ENCODE results near the gene FSD1L.
A peak's percentile ranks its signal among the peaks of the same experiment; 100 is the strongest.

FSD1L gene

DNA sequence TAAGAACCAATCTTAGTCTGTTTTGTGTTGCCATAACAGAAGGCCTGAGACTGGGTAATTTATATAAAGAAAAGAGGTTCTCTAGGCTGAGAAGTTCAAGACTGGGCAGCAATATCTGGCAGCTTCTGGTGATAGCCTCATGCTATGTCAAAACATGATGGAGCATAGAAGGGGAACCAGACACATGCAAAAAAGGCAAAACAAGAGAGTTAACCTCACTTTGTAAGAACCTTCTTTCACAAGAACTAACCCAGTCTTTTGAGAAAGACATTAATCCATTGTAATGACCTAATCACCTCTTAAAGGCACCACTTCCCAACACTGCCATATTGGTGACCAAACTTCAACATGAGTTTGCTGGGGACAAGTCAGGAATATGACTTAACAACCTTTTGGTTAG, 37.3 kb downstream of the FSD1L start:
- H3K36me3 ChIP-seq (ENCODE audit: control insufficient read depth, insufficient read depth, low read length), result no peaks in the 10 kb centered on the region
- no peak for DNase-seq (ENCODE audit: extremely low read depth, insufficient read length)
- no peaks in the 10 kb centered on the region for H3K27me3 ChIP-seq (replicated peaks; ENCODE audit: control insufficient read depth, insufficient read depth, low read length)
- TF ChIP-seq, protein P1, sequence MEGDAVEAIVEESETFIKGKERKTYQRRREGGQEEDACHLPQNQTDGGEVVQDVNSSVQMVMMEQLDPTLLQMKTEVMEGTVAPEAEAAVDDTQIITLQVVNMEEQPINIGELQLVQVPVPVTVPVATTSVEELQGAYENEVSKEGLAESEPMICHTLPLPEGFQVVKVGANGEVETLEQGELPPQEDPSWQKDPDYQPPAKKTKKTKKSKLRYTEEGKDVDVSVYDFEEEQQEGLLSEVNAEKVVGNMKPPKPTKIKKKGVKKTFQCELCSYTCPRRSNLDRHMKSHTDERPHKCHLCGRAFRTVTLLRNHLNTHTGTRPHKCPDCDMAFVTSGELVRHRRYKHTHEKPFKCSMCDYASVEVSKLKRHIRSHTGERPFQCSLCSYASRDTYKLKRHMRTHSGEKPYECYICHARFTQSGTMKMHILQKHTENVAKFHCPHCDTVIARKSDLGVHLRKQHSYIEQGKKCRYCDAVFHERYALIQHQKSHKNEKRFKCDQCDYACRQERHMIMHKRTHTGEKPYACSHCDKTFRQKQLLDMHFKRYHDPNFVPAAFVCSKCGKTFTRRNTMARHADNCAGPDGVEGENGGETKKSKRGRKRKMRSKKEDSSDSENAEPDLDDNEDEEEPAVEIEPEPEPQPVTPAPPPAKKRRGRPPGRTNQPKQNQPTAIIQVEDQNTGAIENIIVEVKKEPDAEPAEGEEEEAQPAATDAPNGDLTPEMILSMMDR (IDR thresholded peaks at IDR 0.05; ENCODE audit: insufficient read depth, low read length, poor library complexity, severe bottlenecking), result no peak
- H3K4me3 ChIP-seq (replicated peaks; ENCODE audit: low read depth, low read length), result no peak overlapping the region

DNA sequence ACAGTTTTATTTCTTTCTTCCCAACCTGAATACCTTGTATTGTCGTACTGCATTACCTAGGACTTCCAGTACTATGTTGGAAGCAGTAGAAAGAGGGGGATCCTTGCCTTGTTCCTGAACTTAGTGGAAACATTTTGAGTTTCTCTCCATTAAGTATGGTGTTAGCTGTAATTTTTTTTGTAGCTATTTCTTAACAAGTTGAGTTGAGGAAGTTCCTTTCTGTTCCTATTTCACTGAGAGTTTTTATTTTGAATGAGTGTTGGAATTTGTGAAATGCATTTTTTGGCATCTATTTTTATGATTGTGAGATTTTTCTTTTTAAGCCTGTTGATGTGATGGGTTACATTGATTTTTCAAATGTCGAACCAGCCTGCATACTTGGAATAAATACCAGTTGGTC, 49.0 kb downstream of the FSD1L start:
- Histone ChIP-seq H3K36me3 (ENCODE audit: control insufficient read depth, insufficient read depth, low read length) (no peaks in the 10 kb centered on the region), H3K4me3 (replicated peaks; ENCODE audit: low read depth, low read length) (no peak overlapping the region), H3K27me3 (replicated peaks; ENCODE audit: control insufficient read depth, insufficient read depth, low read length) (no peaks in the 10 kb centered on the region)
- TF ChIP-seq, protein P1 (IDR thresholded peaks at IDR 0.05; ENCODE audit: insufficient read depth, low read length, poor library complexity, severe bottlenecking), result no peak
- no peak for DNase-seq (ENCODE audit: extremely low read depth, insufficient read length)

DNA sequence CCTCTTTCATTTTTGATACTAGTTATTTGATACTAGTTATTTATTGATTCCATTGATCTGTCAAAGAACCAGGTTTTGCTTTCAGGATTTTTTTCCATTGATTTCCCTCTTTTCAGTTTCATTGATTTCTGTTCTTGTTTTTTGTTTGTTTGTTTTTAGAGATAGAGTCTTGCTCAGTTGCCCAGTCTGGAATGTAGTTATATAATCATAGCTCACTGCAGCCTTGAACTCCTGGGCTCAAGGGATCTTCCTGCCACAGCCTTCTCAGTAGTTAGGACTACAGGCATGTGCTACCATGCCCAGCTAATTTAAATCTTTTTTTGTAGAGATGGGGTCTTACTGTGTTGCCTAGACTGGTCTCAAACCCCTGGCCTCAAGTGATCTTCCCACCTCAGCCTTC, 49.9 kb downstream of the FSD1L start:
- no peak for DNase-seq (ENCODE audit: extremely low read depth, insufficient read length)
- Histone ChIP-seq H3K27me3 (replicated peaks; ENCODE audit: control insufficient read depth, insufficient read depth, low read length) (no peaks in the 10 kb centered on the region), H3K36me3 (ENCODE audit: control insufficient read depth, insufficient read depth, low read length) (no peaks in the 10 kb centered on the region), H3K4me3 (replicated peaks; ENCODE audit: low read depth, low read length) (no peak overlapping the region)
- TF ChIP-seq, protein P1 (IDR thresholded peaks at IDR 0.05; ENCODE audit: insufficient read depth, low read length, poor library complexity, severe bottlenecking), result no peak

DNA sequence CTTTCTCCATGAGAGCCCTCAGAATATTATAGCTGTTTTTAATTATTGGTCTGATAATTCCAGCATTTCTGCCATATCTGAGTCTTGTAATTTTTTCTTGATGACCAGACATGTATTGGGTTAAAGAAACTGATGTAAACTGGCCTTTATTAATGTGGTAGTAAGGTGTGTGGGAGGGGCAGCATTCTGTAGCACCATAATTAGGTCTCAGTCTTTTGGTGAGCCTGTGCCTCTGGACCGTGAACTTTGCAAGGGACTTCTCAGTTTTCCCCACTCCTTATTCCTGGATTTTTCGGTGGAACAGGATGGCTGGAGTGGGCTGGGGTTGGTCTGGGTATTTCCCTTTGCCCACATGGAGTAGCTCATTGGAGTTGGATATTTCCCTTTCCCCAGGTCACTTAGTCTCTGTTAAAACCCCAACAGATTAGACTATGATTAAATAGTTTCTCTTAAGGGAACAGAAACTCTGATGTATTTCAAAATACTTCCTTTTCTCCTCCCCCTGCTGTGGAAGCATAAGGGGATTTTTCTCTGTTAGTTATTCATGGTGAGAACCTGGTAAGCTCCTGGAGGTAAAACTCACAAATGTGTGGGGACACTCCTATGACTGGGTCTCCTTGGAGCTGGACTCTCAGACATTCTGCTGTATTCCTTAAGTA, 52.4 kb downstream of the FSD1L start:
- Histone ChIP-seq H3K27me3 (replicated peaks; ENCODE audit: control insufficient read depth, insufficient read depth, low read length) (no peaks in the 10 kb centered on the region), H3K4me3 (replicated peaks; ENCODE audit: low read depth, low read length) (peak overlapping the region; percentile 52), H3K36me3 (ENCODE audit: control insufficient read depth, insufficient read depth, low read length) (no peaks in the 10 kb centered on the region)
- peak; percentile 52 for DNase-seq (ENCODE audit: extremely low read depth, insufficient read length)
- TF ChIP-seq, protein P1 (IDR thresholded peaks at IDR 0.05; ENCODE audit: insufficient read depth, low read length, poor library complexity, severe bottlenecking), result no peak

DNA sequence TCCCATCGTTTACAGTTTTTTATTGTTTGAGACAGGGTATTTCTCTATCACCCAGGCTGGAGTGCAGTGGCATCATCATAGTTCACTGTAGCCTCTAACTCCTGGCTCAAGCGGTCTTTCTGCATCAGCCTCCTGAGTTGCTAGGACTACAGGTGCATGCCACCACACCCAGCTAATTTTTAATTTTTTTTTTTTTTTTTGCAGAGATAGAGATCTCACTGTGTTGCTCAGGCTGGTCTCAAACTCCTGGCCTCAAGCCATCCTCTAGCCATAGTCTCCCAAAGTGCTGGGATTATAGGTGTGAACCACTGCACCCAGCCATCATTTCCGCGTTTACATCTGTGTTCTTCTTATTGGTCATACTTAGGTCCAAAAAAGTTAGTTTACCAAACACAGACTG, 53.6 kb downstream of the FSD1L start:
- Histone ChIP-seq H3K4me3 (replicated peaks; ENCODE audit: low read depth, low read length) (peak overlapping the region; percentile 52), H3K36me3 (ENCODE audit: control insufficient read depth, insufficient read depth, low read length) (no peaks in the 10 kb centered on the region), H3K27me3 (replicated peaks; ENCODE audit: control insufficient read depth, insufficient read depth, low read length) (no peaks in the 10 kb centered on the region)
- no peak for DNase-seq (ENCODE audit: extremely low read depth, insufficient read length)
- TF ChIP-seq, protein P1 (IDR thresholded peaks at IDR 0.05; ENCODE audit: insufficient read depth, low read length, poor library complexity, severe bottlenecking), result no peak

DNA sequence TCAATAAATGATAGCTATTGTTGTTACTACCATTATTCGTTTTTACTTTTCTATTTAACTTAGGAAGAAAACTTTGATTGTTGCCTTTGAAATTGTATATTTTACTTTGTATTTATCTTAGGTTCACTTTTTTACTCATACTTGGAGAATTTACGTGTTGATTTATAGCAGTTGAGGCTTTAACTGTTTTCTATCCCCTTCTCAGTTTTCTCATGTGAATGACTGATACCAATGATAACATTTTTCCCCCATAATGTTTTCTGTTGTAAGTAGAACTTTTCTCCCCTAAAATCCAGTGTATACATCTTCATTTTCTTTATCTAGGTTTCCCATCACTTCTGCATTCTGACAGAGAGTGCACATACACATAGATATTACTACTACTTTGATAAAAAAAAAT, 54.4 kb downstream of the FSD1L start:
- Histone ChIP-seq H3K36me3 (ENCODE audit: control insufficient read depth, insufficient read depth, low read length) (no peaks in the 10 kb centered on the region), H3K27me3 (replicated peaks; ENCODE audit: control insufficient read depth, insufficient read depth, low read length) (no peaks in the 10 kb centered on the region), H3K4me3 (replicated peaks; ENCODE audit: low read depth, low read length) (peak overlapping the region; percentile 52; the same call in 1 of the 2 replicates)
- no peak for DNase-seq (ENCODE audit: extremely low read depth, insufficient read length)
- TF ChIP-seq, protein P1 (IDR thresholded peaks at IDR 0.05; ENCODE audit: insufficient read depth, low read length, poor library complexity, severe bottlenecking), result no peak
